NCI-H510A treated with DMSO at 0.1 percent for 48 hours (cell line): Measurements from ENCODE around the gene CA10.

ENCODE experiments used
- DNase-seq: peaks from one replicate; lab custom pipeline; 2025; lab: John Stamatoyannopoulos, UW

CA10 gene

DNA sequence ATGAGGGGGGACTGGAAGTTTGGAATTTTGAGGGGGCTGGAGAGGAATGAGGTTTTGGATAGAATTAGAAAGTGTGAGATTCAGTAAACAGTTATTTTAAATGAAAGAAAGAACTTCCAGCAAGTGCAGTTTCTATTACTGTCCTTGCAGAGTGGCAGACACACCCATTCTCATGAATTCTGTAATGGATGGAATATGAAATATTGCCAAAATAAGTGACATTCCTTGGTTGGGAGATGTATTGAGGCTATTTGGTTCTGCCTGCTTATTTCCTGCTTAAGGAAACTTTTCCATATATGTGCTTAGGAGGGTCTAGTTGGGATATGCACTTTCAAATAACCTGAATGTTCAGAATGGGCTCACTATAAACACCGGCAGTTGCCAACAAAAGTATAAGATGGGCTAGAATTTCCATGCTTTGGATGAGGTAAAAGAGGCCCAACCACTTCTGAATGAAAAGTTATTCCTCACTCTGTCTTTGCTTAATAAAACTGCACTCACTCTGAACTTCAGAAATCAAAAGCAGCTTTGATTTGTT lies 434.4 kb downstream of the CA10 start:
- DNase-seq, result no peak

- DNase-seq, result no peak
These were observed 435.5 kb downstream of the CA10 start for GRCh38 chr17:51722994-51723393.

DNA sequence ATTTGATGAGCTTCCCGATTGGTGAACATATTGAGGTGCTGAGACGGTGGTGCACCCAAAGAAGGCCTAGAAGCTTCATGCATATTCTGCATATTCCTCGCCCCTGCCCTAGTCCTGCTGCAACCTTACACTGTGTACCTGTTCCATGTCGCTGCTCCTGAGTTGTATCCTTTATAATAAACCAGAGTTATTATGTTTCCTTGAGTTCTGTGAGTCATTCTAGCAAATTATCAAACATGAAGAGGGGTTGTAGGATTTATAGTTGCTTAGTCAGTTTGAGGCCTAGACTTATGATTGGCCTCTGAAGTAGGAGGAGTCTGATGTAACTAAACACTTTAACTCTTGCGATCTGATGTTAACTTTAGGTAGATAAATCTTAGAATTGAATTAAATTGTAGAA lies 436.8 kb downstream of the CA10 start:
- no peak for DNase-seq

- DNase-seq, result no peak
These were observed 438.1 kb downstream of the CA10 start for GRCh38 chr17:51720439-51720838.

DNA sequence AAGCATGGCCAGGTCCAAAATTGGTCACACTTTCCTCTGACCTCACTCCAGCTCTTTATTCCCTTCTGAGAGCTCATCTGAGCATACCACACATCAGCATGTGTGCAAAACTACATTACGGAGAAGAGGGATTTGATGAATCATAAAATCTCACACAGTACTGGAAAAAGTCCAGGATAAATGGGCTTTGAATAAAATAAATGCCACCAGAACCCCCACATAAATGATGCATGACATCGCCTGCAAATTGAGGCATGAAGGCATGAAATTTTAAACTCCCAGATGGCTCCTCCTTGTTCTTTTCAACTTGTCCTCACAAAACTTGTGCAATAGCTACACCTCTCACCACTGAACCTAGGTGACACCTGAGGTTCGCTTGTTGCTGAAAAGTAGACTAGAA lies 439.5 kb downstream of the CA10 start:
- no peak for DNase-seq

GRCh38 chr17:51711581-51711980 lies 446.9 kb downstream of the CA10 start:
- DNase-seq, result no peak

- DNase-seq, result no peak
These were observed 447.9 kb downstream of the CA10 start for GRCh38 chr17:51710634-51710979.

- no peak for DNase-seq
These were observed 448.6 kb downstream of the CA10 start for GRCh38 chr17:51709694-51710633.

- no peak for DNase-seq
These were observed 451.3 kb downstream of the CA10 start for GRCh38 chr17:51707216-51707615.

DNA sequence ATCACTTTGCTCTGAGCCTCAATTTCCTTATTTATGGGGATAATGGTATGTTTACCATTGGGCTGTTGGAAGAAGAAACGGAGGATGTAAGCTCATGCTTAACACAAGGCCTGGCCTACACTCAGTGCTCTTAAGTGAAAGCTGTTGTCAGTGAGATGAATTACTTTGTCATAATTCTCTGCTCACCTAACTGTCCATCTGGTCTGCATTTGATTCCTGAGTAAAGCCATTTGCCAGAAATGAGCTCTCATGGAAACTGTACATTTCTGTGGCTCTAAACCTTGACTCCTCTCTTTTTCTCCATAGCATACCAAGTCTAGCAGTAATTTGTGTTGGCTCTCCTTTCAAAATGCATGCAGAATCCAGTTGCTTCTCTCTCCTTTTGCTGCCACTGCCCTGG lies 452.4 kb downstream of the CA10 start:
- no peak for DNase-seq

DNA sequence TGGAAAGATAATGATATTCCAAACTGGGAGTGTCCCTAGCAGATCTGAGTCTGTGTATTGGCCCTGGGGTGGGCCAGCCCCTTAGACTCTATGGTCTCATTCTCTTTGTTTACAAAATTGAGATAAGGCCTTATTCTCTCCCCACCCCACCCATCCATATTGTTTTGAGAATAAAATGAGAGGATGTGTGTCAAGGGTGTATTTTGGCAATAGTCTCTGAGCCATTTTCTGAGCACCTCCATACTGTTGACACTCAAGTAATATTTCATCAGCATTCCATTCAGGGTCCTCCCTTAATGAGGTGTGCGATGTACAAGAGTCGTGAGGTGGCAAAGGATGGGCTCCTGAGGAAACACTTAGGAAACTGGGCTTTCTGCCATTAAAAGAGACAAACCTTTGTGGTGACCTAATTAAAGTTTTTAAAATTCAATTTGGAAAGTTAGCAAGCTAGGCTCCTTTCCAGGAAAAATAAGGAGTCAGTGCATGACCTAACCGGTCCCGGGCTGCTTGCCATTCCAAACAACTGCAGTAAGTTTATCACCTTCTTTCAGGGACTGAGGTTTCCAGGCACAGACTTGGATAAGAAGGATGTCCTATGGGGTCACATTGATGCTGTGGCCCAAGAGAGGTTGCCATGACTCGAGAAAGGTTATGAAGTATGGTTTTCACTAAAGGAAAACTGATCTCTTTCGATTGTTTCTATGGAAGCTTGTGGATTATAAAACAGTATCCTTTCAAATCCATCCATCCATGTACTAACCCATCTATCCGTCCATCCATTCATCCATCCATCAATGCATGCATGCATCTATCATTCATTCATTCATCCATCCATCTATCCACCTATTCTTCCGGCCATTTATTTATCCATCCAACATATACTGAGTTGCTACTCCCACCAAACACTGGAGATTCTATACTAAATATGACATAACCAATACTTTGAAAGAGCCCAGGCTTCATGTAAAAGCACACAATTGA lies 454.9 kb downstream of the CA10 start:
- no peak for DNase-seq

DNA sequence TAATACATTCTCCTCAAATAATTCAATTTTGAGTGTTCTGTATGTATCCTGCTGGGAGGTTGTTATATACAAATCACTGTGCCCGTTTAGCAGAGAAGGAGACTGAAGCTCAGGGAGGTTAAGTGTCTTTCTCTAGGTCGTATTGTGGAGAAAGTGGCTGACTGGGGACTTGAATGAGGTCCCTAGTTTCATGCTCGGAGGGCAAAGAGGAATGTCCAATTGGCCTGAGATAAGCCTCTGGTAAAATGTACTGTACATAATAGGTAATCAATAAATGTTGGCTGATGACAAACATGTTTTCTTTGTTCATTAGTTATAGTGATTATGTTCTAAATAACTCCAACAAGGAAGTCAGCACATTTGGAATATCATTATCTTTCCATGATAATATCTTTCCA lies 455.6 kb downstream of the CA10 start:
- no peak for DNase-seq

DNA sequence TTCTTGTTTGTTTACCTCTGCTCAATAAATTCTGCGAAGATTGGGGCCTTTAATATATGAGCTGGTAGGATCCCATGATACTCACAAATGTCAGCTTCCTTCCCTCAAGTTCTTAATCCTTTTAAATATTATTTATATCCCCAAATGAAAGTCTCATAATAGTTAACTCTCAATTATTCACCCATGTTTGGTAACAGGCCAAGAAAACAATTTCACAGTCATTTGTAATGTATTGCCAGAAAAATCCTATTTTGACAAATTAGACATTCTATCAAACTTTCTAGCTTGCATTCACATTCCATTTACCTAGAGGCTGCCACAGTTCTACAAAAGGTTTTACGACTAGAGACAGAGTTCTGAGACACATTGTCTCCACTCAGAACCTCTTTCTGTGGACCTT lies 457.0 kb downstream of the CA10 start:
- no peak for DNase-seq

- DNase-seq, result no peak
These were observed 458.3 kb downstream of the CA10 start for GRCh38 chr17:51700011-51700760.

DNA sequence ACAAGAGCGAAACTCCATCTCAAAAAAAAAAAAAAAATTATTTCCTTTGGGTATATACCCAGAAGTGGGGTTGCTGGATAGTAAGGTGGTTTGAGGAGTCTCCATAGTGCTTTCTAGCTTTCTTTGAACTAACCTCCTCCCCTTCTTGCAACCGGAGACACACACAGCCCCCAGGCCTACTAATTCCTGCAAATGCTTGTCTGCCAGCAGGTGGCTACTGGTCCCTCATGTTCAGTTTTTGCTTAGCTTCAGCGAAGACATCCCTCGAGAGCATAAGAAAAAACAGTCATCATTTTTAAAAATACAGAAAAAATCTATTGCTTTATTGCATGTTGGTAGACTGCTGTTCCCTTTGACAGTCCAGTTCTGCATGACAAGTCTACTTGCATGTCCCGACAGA lies 459.2 kb downstream of the CA10 start:
- no peak for DNase-seq

DNA sequence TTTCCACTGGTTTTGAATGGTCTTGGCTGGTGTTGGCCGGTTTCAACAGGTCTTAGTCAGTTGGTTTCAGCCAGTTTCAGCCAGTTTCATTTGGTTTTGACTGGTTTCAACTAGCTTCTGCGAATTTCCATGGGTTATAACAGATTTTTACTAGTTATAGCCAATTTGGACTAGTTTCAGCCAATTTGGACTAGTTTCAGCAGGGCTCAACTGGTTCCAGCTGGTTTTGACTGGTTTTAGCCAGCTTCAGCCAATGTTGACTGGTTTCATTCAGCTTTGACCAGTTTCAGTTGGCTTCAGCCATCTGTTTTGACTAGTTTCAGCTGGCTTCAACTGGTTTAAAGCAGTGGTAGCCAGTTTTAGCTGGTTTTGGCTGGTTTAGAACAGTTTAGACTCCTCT lies 465.6 kb downstream of the CA10 start:
- DNase-seq, result no peak

DNA sequence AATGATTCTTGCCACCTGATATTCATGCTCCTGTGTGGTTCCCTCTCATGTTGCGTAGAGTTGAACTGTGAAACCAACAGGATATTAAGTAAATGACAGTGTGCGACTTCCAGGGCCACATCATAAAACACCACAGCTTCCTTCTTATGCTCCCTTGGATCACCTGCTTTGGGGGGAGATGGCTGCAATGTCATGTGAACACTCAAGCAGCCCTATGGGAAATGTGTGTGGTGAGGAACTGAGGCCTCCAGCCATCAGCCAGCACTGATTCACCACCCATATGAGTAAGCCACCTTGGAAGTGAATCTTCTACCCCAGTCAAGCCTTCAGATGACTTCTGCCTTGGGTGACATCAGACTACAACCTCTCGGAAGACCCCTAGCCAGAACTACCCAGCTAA lies 470.6 kb downstream of the CA10 start:
- no peak for DNase-seq

- no peak for DNase-seq
These were observed 473.1 kb downstream of the CA10 start for GRCh38 chr17:51685287-51685909.

GRCh38 chr17:51684214-51684613 lies 474.3 kb downstream of the CA10 start:
- DNase-seq, result no peak

GRCh38 chr17:51683291-51683690 lies 475.2 kb downstream of the CA10 start:
- DNase-seq, result no peak

GRCh38 chr17:51682115-51682514 lies 476.4 kb downstream of the CA10 start:
- DNase-seq, result no peak
